ENCODE measurements around the gene OTOGL.

OTOGL gene, protein sequence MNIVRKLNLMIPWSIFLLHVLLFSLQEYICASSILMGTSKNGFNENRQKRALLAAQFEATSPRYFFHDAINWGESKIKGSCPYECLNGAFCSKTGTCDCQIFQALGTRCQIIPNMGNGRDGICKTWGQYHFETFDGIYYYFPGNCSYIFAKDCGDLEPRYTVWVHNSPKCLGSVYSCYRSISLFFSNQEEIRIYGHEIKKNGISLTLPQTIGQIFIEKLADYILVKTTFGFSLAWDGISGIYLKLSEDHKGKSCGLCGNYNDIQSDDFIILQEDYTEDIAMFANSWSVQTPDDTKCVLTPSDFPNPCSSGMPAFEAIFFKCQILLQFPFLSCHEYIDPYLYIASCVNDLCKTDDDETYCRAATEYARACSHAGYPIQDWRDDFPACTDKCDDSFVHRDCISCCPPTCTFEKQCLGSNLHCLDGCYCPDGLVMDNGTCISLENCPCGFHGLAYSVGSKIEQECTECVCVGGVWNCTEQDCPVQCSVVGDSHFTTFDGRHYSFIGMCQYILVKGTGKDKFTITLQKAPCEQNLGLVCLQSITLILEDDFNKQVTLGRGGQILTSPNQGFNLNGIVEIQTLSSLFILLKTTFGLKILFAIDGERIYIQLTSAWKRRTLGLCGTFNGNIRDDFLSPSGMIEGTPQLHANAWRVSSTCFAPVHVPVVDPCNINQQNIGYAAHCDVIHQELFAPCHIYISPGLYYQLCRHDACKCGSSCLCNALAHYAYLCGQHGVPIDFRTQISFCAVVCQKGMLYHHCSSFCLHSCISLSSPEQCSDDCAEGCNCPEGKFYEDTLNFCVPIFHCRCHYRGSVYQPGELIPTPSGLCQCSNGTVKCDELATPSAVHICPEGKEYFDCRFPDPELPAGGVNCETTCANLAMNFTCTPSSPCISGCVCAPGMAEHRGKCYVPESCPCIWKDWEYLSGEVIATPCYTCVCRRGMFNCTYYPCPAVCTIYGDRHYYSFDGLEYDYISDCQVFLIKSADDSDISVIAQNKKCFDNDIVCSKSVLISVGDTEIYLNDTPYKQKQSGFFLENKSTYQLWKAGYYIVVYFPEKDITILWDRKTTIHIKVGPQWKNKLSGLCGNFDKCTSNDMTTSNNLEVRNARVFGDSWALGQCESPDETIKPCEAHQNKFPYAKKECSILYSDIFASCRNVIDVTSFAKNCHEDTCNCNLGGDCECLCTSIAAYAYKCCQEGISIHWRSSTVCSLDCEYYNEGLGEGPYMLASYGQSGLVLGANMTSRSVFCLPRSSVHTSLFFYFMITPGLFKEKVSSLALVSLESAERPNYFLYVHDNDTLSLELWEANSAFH (N-terminal part only)

DNA sequence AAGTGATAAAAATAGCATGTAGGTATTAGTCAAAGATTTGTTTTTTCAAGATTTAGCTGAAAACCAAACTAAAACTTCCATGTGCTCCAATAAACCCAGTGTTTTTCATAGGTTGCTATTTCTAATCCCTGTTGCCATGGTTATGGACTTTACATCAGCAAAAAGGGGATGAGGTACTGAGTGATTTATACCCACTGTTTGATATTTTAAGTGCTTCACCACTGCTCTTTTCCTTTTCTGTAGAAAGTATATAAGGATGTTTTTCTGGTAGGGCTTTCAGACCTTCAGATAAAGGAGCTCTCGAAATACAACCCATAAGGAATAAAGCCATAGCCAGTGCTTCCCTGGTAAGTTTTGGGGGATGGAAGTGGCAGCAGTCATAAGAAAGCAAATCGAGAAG, at the start of gene OTOGL:
TSS of gene OTOGL (plus strand) at position 279 of the 400 bp plus-strand sequence. CDS start 109,895 bp downstream, outside the sequence.
- no peak within 1 kb of the TSS for H3K4me3 ChIP-seq
- TF ChIP-seq, protein P1, sequence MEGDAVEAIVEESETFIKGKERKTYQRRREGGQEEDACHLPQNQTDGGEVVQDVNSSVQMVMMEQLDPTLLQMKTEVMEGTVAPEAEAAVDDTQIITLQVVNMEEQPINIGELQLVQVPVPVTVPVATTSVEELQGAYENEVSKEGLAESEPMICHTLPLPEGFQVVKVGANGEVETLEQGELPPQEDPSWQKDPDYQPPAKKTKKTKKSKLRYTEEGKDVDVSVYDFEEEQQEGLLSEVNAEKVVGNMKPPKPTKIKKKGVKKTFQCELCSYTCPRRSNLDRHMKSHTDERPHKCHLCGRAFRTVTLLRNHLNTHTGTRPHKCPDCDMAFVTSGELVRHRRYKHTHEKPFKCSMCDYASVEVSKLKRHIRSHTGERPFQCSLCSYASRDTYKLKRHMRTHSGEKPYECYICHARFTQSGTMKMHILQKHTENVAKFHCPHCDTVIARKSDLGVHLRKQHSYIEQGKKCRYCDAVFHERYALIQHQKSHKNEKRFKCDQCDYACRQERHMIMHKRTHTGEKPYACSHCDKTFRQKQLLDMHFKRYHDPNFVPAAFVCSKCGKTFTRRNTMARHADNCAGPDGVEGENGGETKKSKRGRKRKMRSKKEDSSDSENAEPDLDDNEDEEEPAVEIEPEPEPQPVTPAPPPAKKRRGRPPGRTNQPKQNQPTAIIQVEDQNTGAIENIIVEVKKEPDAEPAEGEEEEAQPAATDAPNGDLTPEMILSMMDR (IDR thresholded peaks at IDR 0.05): no peak
- H3K36me3 ChIP-seq: no peaks in the 10 kb centered on the region
- no peaks in the 10 kb centered on the region for H3K27me3 ChIP-seq
- DNase-seq: no peak
- no peaks in the 10 kb centered on the region for H3K9me3 ChIP-seq
- intact Hi-C loops (cut with DNase I; ENCODE audit: low total_unique reads): no loop called here
- peaks cover 0 to 28% (median 3%) of the 10 kb centered on the region in 4 donors for H3K4me1 ChIP-seq
- peak within 1 kb of the TSS; percentile 15 to 40 for H3K27ac ChIP-seq

DNA sequence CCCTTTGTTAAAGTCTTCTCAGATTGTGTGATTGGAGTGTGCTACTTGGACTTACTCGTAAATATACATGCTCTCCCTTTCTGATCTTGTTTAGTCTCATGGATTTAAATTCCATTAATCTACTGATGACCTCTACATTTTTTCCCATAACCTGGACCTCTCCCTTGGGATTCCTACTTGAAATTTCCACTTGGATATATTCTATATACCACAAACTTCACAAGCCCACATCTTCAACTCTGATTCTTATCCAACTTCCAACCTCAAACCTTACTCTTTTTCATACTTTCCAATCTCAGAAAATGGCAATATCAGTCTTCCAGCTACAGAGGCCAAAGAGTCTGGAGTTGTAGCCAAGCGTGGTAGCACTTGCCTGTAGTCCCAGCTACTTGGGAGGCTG, 49.1 kb upstream of the OTOGL start:
- DNase-seq: no peak
- Histone ChIP-seq H3K9me3 (no peaks in the 10 kb centered on the region), H3K4me1 (peaks cover 0 to 24% (median 5%) of the 10 kb centered on the region in 4 donors), H3K36me3 (no peaks in the 10 kb centered on the region), H3K27me3 (no peaks in the 10 kb centered on the region), H3K4me3 (no peak overlapping the region), H3K27ac (no peak overlapping the region)
- TF ChIP-seq, protein P1 (IDR thresholded peaks at IDR 0.05): no peak
- intact Hi-C loops (cut with DNase I; ENCODE audit: low total_unique reads): loop anchor here (10.0 kb wide), 1 partner anchor 115 kb away; the partner anchor contains the start of gene PPP1R12A

DNA sequence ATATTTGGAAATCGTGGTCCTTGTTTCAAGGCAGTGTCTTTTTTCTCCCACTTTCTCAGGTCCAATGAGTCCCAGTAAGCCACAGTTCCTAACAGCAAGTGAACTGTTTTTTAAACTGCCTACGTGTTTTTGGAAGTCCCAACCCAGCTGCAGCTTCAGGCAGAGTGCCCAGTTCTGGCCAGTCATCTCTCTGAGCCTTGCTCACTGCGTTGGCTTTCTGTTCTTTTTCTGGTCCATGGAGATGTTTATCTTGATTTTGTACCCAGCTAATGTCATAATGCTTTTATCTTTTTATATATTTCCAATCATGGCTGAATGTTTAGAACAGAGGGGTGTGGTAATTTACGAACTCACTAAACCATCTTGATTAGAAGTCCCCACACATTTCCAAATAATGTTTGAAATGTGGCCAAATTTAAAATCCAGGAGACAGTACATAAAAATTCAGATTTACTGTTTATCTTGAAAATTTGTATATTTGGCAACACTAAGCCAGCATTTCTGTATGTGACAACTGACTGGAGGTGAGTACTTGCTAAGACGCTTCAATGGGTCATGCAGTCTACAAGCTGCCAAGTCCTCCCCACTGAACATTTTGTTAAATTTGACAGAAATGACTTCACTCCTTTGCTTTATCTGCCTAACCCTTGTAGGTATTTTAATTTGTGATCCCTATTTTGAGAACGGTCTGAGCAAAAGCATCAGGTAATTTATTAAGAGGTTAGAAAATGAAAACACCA, 46.1 kb upstream of the OTOGL start:
- no peaks in the 10 kb centered on the region for H3K36me3 ChIP-seq
- no peaks in the 10 kb centered on the region for H3K27me3 ChIP-seq
- H3K4me3 ChIP-seq: peak overlapping the region in 1 of 2 donors; percentile 9
- DNase-seq: peak; percentile 81 to 96
- H3K9me3 ChIP-seq: no peaks in the 10 kb centered on the region
- peak overlapping the region; percentile 83 to 84 for H3K27ac ChIP-seq
- TF ChIP-seq, protein P1 (IDR thresholded peaks at IDR 0.05): no peak
- peaks cover 0 to 39% (median 7%) of the 10 kb centered on the region in 4 donors for H3K4me1 ChIP-seq
- intact Hi-C loops (cut with DNase I; ENCODE audit: low total_unique reads): loop anchor here (10.0 kb wide), 1 partner anchor 118 kb away; the partner anchor contains the start of gene PPP1R12A

DNA sequence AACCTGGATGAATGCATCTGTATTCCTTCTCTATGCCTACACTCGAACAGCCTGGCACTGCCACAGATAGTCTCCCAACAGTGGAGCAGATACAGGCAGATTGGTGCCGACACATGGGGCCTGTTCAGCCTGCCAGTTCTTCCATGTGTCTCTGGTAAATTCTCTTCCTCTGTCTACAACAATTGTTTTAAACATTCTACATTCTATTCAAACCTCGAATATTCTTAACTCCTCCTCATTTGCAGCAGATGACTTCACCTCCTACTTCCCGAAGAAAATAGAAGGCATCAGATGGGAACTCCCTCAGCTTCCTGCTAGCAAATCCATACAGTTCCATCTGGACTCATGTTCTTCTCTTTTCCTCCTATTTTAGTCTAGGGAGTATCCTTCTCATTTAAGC, 43.1 kb upstream of the OTOGL start:
- no peak for DNase-seq
- Histone ChIP-seq H3K4me3 (no peak overlapping the region), H3K4me1 (peaks cover 0 to 34% (median 7%) of the 10 kb centered on the region in 4 donors), H3K27me3 (no peaks in the 10 kb centered on the region), H3K27ac (peak overlapping the region; percentile 8 to 36), H3K36me3 (no peaks in the 10 kb centered on the region), H3K9me3 (no peaks in the 10 kb centered on the region)
- intact Hi-C loops (cut with DNase I; ENCODE audit: low total_unique reads): loop anchor here (10.0 kb wide), 1 partner anchor 121 kb away; the partner anchor contains the start of gene PPP1R12A
- TF ChIP-seq, protein P1 (IDR thresholded peaks at IDR 0.05): no peak

Data from tibial artery (tissue), 4 donors.